NCI-H345 treated with DMSO at 0.1 percent for 48 hours (cell line): ENCODE results near the gene EXOC6.
"Not testable (repeated sequence)": the region's sequence is repeated elsewhere in the genome, so short reads cannot be mapped to it uniquely, and the experiment has no call there.

ENCODE experiments used
- DNase-seq: peaks from one replicate; lab custom pipeline; 2025; ENCODE audit not compliant: unreplicated experiment; lab: John Stamatoyannopoulos, UW

Gene EXOC6

GRCh38 chr10:92931597-92931996 is 83.3 kb downstream of the EXOC6 start:
- DNase-seq: no peak

- no peak for DNase-seq
Measured at GRCh38 chr10:92937876-92938275, 89.6 kb downstream of the EXOC6 start.

GRCh38 chr10:92938841-92939240 is 90.5 kb downstream of the EXOC6 start:
- no peak for DNase-seq

GRCh38 chr10:92942226-92942625 is 93.9 kb downstream of the EXOC6 start:
- DNase-seq: no peak

- no peak for DNase-seq
Measured at GRCh38 chr10:92946491-92946890, 98.2 kb downstream of the EXOC6 start.

- not testable (repeated sequence) for DNase-seq
Measured at GRCh38 chr10:92952573-92952972, 104.3 kb downstream of the EXOC6 start.

- no peak for DNase-seq
Measured at GRCh38 chr10:92957223-92958010, 109.1 kb downstream of the EXOC6 start.

- no peak for DNase-seq
Measured at GRCh38 chr10:92961638-92962037, 113.3 kb downstream of the EXOC6 start.

GRCh38 chr10:92965314-92965713 is 117.0 kb downstream of the EXOC6 start:
- DNase-seq: no peak

- DNase-seq: no peak
Measured at GRCh38 chr10:92967641-92968040, 119.3 kb downstream of the EXOC6 start.

- DNase-seq: no peak
Measured at GRCh38 chr10:92969151-92969550, 120.8 kb downstream of the EXOC6 start.

GRCh38 chr10:92970301-92971070 is 122.2 kb downstream of the EXOC6 start:
- no peak for DNase-seq

- DNase-seq: no peak
Measured at GRCh38 chr10:92972066-92972870, 123.9 kb downstream of the EXOC6 start.

- no peak for DNase-seq
Measured at GRCh38 chr10:92972886-92973285, 124.6 kb downstream of the EXOC6 start.

GRCh38 chr10:92976278-92976677 is 128.0 kb downstream of the EXOC6 start:
- DNase-seq: not testable (repeated sequence)

GRCh38 chr10:92989250-92989649 is 140.9 kb downstream of the EXOC6 start:
- DNase-seq: no peak

GRCh38 chr10:92990615-92991014 is 142.3 kb downstream of the EXOC6 start:
- DNase-seq: no peak

GRCh38 chr10:92991513-92991912 is 143.2 kb downstream of the EXOC6 start:
- DNase-seq: no peak

- DNase-seq: no peak
Measured at GRCh38 chr10:92993699-92994272, 145.5 kb downstream of the EXOC6 start.

GRCh38 chr10:92995509-92995908 is 147.2 kb downstream of the EXOC6 start:
- DNase-seq: no peak

- no peak for DNase-seq
Measured at GRCh38 chr10:92997620-92998019, 149.3 kb downstream of the EXOC6 start.
